ENCODE data around the gene SLC28A1. TPM values are rescaled to one million over a fixed set of nuclear protein-coding genes. Genes with fewer than 3 reads are reported as not detected.
A peak's percentile ranks its signal among the peaks of the same experiment; 100 is the strongest.

SLC28A1 gene
- total RNA-seq, 1 experiment from 2014 or later = not detected

DNA sequence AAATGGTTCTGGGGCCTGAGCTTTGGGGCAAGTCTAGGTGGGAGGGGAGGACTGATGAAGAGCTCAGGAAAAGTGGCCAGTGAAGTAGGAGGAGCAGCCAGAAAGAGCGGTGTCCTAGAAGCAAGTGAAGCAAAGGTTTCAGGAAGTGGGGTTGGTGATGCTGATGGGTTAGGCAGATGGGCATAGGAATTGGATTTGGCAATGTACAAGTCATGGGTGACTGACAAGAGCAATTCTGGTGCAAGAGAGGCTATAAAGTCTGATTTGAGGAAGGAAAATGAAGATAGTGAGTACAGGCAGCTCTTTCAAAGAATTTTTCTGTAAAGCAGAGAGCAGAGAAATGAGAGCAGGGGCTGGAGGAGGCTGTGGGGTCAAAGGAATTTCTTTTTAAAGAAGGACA is 47.6 kb upstream of the SLC28A1 start:
- no TSS peak for BruUV-seq (replicated peaks)
- CTCF ChIA-PET = interaction anchor here (0.7 to 1.8 kb wide), 3 partner anchors 9 to 91 kb away, joined by 3 to 5 read pairs (median 3); no protein-coding TSS in a partner anchor
- Mint-ChIP-seq H3K4me3 (ENCODE audit: unreplicated experiment) (no peak overlapping the region), H3K9me3 (ENCODE audit: unreplicated experiment) (no peaks in the 10 kb centered on the region), H3K27me3 (ENCODE audit: insufficient read depth, unreplicated experiment) (peaks cover 47% of the 10 kb centered on the region), H3K4me1 (ENCODE audit: insufficient read depth, unreplicated experiment) (no peaks in the 10 kb centered on the region), H3K36me3 (ENCODE audit: insufficient read depth, unreplicated experiment) (no peaks in the 10 kb centered on the region), H3K27ac (ENCODE audit: low read depth, unreplicated experiment) (no peak overlapping the region)
- POLR2A ChIA-PET = interaction anchor here (1.2 kb wide), 1 partner anchor 13 kb away, joined by 3 read pairs; no protein-coding TSS in a partner anchor
- intact Hi-C loops (cut with micrococcal nuclease) = no loop called here
- no peak for DNase-seq (ENCODE audit: unreplicated experiment)
- TF ChIP-seq, protein P1, sequence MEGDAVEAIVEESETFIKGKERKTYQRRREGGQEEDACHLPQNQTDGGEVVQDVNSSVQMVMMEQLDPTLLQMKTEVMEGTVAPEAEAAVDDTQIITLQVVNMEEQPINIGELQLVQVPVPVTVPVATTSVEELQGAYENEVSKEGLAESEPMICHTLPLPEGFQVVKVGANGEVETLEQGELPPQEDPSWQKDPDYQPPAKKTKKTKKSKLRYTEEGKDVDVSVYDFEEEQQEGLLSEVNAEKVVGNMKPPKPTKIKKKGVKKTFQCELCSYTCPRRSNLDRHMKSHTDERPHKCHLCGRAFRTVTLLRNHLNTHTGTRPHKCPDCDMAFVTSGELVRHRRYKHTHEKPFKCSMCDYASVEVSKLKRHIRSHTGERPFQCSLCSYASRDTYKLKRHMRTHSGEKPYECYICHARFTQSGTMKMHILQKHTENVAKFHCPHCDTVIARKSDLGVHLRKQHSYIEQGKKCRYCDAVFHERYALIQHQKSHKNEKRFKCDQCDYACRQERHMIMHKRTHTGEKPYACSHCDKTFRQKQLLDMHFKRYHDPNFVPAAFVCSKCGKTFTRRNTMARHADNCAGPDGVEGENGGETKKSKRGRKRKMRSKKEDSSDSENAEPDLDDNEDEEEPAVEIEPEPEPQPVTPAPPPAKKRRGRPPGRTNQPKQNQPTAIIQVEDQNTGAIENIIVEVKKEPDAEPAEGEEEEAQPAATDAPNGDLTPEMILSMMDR (IDR thresholded peaks at IDR 0.05; ENCODE audit: unreplicated experiment) = no peak

DNA sequence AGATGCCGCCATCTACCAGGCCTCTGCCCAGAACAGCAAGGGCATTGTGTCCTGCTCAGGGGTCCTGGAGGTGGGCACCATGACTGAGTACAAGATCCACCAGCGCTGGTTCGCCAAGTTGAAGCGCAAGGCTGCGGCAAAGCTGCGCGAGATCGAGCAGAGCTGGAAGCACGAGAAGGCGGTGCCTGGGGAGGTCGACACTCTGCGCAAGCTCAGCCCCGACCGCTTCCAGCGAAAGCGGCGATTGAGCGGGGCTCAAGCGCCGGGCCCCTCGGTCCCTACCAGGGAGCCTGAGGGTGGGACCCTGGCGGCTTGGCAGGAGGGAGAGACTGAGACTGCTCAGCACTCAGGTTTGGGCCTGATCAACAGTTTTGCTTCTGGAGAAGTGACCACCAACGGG is 44.7 kb upstream of the SLC28A1 start:
- CTCF ChIA-PET = interaction anchor here (0.7 to 1.6 kb wide), 2 partner anchors 186 to 219 kb away, joined by 3 to 5 read pairs; partner anchors contain the start of gene WDR73
- H3K27me3 Mint-ChIP-seq (ENCODE audit: insufficient read depth, unreplicated experiment) = peaks cover 40% of the 10 kb centered on the region
- intact Hi-C loops (cut with micrococcal nuclease) = no loop called here

DNA sequence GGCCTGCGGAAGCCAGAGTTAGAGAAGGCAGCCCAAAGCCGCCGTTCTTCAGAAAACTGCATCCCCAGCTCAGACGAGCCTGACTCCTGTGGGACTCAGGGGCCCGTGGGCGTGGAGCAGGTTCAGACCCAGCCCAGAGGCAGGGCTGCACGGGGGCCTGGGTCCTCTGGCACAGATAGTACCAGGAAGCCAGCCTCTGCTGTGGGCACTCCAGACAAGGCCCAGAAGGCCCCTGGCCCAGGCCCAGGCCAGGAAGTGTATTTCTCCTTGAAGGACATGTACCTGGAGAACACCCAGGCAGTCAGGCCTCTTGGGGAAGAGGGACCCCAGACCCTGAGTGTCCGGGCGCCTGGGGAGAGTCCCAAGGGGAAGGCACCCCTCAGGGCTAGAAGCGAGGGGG is 44.2 kb upstream of the SLC28A1 start:
- peaks cover 40% of the 10 kb centered on the region for H3K27me3 Mint-ChIP-seq (ENCODE audit: insufficient read depth, unreplicated experiment)
- no peak overlapping the region for H3K27ac Mint-ChIP-seq (ENCODE audit: low read depth, unreplicated experiment)
- TF ChIP-seq, protein P1 (IDR thresholded peaks at IDR 0.05; ENCODE audit: unreplicated experiment) = no peak
- H3K9me3 Mint-ChIP-seq (ENCODE audit: unreplicated experiment) = no peaks in the 10 kb centered on the region
- BruUV-seq (replicated peaks) = no TSS peak
- DNase-seq (ENCODE audit: unreplicated experiment) = no peak
- CTCF ChIA-PET = no interaction called here
- intact Hi-C loops (cut with micrococcal nuclease) = no loop called here
- H3K36me3 Mint-ChIP-seq (ENCODE audit: insufficient read depth, unreplicated experiment) = no peaks in the 10 kb centered on the region
- no peaks in the 10 kb centered on the region for H3K4me1 Mint-ChIP-seq (ENCODE audit: insufficient read depth, unreplicated experiment)
- no peak overlapping the region for H3K4me3 Mint-ChIP-seq (ENCODE audit: unreplicated experiment)
- POLR2A ChIA-PET = no interaction called here

More for the DNA sequence above, 44.7 kb upstream of the SLC28A1 start:
- H3K36me3 Mint-ChIP-seq (ENCODE audit: insufficient read depth, unreplicated experiment) = no peaks in the 10 kb centered on the region
- H3K4me3 Mint-ChIP-seq (ENCODE audit: unreplicated experiment) = no peak overlapping the region
- POLR2A ChIA-PET = interaction anchor here (0.8 kb wide), 1 partner anchor 18 kb away, joined by 3 read pairs; no protein-coding TSS in a partner anchor
- TF ChIP-seq, protein P1 (IDR thresholded peaks at IDR 0.05; ENCODE audit: unreplicated experiment) = no peak
- H3K4me1 Mint-ChIP-seq (ENCODE audit: insufficient read depth, unreplicated experiment) = no peaks in the 10 kb centered on the region
- DNase-seq (ENCODE audit: unreplicated experiment) = no peak
- no TSS peak for BruUV-seq (replicated peaks)
- no peak overlapping the region for H3K27ac Mint-ChIP-seq (ENCODE audit: low read depth, unreplicated experiment)
- no peaks in the 10 kb centered on the region for H3K9me3 Mint-ChIP-seq (ENCODE audit: unreplicated experiment)

DNA sequence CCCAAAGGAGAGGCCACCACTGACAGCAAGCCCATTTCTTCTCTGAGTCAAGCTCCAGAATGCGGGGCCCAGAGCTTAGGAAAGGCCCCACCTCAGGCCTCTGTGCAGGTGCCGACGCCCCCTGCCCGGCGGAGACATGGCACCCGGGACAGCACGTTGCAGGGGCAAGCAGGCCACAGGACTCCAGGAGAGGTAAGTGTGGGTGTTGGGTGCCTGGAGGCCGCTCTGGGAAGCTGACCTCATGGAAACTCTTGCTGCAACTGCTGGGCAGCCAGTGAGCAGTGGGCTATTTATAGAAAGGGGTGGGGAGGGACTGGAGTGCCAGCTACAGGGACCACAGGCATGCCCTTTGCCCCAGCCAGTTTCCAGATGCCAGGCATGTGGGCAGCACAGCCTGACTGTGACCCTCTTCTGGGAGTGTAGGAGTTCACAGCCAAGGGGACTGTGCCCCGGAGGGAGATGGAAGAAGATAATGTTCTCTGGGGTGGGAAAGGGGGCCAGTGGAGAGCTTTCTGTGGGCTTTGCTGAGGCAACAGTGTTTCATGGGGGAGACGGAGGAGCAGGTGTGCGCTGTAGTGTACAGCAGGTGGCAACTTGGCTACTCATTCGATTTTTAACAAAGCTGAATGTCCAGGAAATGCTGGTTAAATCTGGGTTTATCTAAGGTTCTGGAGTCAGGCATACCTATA is 43.6 kb upstream of the SLC28A1 start:
- no peaks in the 10 kb centered on the region for H3K9me3 Mint-ChIP-seq (ENCODE audit: unreplicated experiment)
- H3K27ac Mint-ChIP-seq (ENCODE audit: low read depth, unreplicated experiment) = no peak overlapping the region
- H3K36me3 Mint-ChIP-seq (ENCODE audit: insufficient read depth, unreplicated experiment) = no peaks in the 10 kb centered on the region
- no TSS peak for BruUV-seq (replicated peaks)
- H3K27me3 Mint-ChIP-seq (ENCODE audit: insufficient read depth, unreplicated experiment) = peaks cover 40% of the 10 kb centered on the region
- TF ChIP-seq, protein P1 (IDR thresholded peaks at IDR 0.05; ENCODE audit: unreplicated experiment) = no peak
- POLR2A ChIA-PET = interaction anchor here (0.7 kb wide), 1 partner anchor 133 kb away, joined by 4 read pairs; no protein-coding TSS in a partner anchor
- H3K4me1 Mint-ChIP-seq (ENCODE audit: insufficient read depth, unreplicated experiment) = no peaks in the 10 kb centered on the region
- peak; percentile 51 for DNase-seq (ENCODE audit: unreplicated experiment)
- intact Hi-C loops (cut with micrococcal nuclease) = no loop called here
- no peak overlapping the region for H3K4me3 Mint-ChIP-seq (ENCODE audit: unreplicated experiment)
- CTCF ChIA-PET = no interaction called here
